ENCODE results near the gene TEAD4.

The TEAD4 gene

GRCh38 chr12:2979806-2980205 lies 20.6 kb downstream of the TEAD4 start:
- no peak overlapping the region for H3K27ac Mint-ChIP-seq
- H3K4me3 Mint-ChIP-seq, result no peak overlapping the region
- H3K36me3 Mint-ChIP-seq, result no peaks in the 10 kb centered on the region
- H3K4me1 Mint-ChIP-seq, result no peaks in the 10 kb centered on the region
- no peaks in the 10 kb centered on the region for H3K9me3 Mint-ChIP-seq
- no peaks in the 10 kb centered on the region for H3K27me3 Mint-ChIP-seq

GRCh38 chr12:2980630-2981029 lies 21.4 kb downstream of the TEAD4 start:
- Mint-ChIP-seq H3K4me1 (no peaks in the 10 kb centered on the region), H3K27ac (no peak overlapping the region), H3K36me3 (no peaks in the 10 kb centered on the region), H3K4me3 (no peak overlapping the region), H3K9me3 (no peaks in the 10 kb centered on the region), H3K27me3 (no peaks in the 10 kb centered on the region)

GRCh38 chr12:2982361-2982760 lies 23.2 kb downstream of the TEAD4 start:
- Mint-ChIP-seq H3K4me1 (no peaks in the 10 kb centered on the region), H3K9me3 (no peaks in the 10 kb centered on the region), H3K4me3 (no peak overlapping the region), H3K27me3 (peaks cover 1% of the 10 kb centered on the region), H3K36me3 (no peaks in the 10 kb centered on the region), H3K27ac (no peak overlapping the region)

- H3K4me3 Mint-ChIP-seq, result no peak overlapping the region
- H3K9me3 Mint-ChIP-seq, result no peaks in the 10 kb centered on the region
- H3K36me3 Mint-ChIP-seq, result no peaks in the 10 kb centered on the region
- H3K27ac Mint-ChIP-seq, result no peak overlapping the region
- H3K27me3 Mint-ChIP-seq, result peaks cover 1% of the 10 kb centered on the region
- H3K4me1 Mint-ChIP-seq, result no peaks in the 10 kb centered on the region
Measured at GRCh38 chr12:2984249-2984648, 25.1 kb downstream of the TEAD4 start.

GRCh38 chr12:2984698-2985097 lies 25.5 kb downstream of the TEAD4 start:
- Mint-ChIP-seq H3K9me3 (peaks cover 1% of the 10 kb centered on the region), H3K4me1 (no peaks in the 10 kb centered on the region), H3K36me3 (no peaks in the 10 kb centered on the region), H3K4me3 (no peak overlapping the region), H3K27ac (no peak overlapping the region), H3K27me3 (peaks cover 1% of the 10 kb centered on the region)

GRCh38 chr12:2986876-2987275 lies 27.7 kb downstream of the TEAD4 start:
- no peaks in the 10 kb centered on the region for H3K4me1 Mint-ChIP-seq
- peaks cover 1% of the 10 kb centered on the region for H3K27me3 Mint-ChIP-seq
- no peak overlapping the region for H3K27ac Mint-ChIP-seq
- H3K36me3 Mint-ChIP-seq, result no peaks in the 10 kb centered on the region
- peaks cover 5% of the 10 kb centered on the region for H3K9me3 Mint-ChIP-seq
- no peak overlapping the region for H3K4me3 Mint-ChIP-seq

- Mint-ChIP-seq H3K4me3 (no peak overlapping the region), H3K36me3 (no peaks in the 10 kb centered on the region), H3K27ac (no peak overlapping the region), H3K9me3 (peaks cover 5% of the 10 kb centered on the region), H3K4me1 (no peaks in the 10 kb centered on the region), H3K27me3 (peaks cover 1% of the 10 kb centered on the region)
Measured at GRCh38 chr12:2988494-2988893, 29.3 kb downstream of the TEAD4 start.

GRCh38 chr12:2992724-2993123 lies 33.5 kb downstream of the TEAD4 start:
- Mint-ChIP-seq H3K4me1 (no peaks in the 10 kb centered on the region), H3K4me3 (no peak overlapping the region), H3K36me3 (no peaks in the 10 kb centered on the region), H3K9me3 (peaks cover 5% of the 10 kb centered on the region), H3K27ac (no peak overlapping the region), H3K27me3 (no peaks in the 10 kb centered on the region)

GRCh38 chr12:2997989-2998670 lies 38.9 kb downstream of the TEAD4 start:
- Mint-ChIP-seq H3K36me3 (no peaks in the 10 kb centered on the region), H3K27ac (no peak overlapping the region), H3K4me3 (no peak overlapping the region), H3K9me3 (no peaks in the 10 kb centered on the region), H3K4me1 (no peaks in the 10 kb centered on the region), H3K27me3 (no peaks in the 10 kb centered on the region)

- H3K27ac Mint-ChIP-seq, result no peak overlapping the region
- H3K9me3 Mint-ChIP-seq, result no peaks in the 10 kb centered on the region
- H3K4me3 Mint-ChIP-seq, result no peak overlapping the region
- H3K27me3 Mint-ChIP-seq, result no peaks in the 10 kb centered on the region
- H3K36me3 Mint-ChIP-seq, result no peaks in the 10 kb centered on the region
- H3K4me1 Mint-ChIP-seq, result no peaks in the 10 kb centered on the region
Measured at GRCh38 chr12:2998789-2999264, 39.6 kb downstream of the TEAD4 start.

GRCh38 chr12:2999265-2999841 lies 40.2 kb downstream of the TEAD4 start:
- no peaks in the 10 kb centered on the region for H3K27me3 Mint-ChIP-seq
- H3K36me3 Mint-ChIP-seq, result no peaks in the 10 kb centered on the region
- H3K27ac Mint-ChIP-seq, result no peak overlapping the region
- H3K9me3 Mint-ChIP-seq, result no peaks in the 10 kb centered on the region
- H3K4me1 Mint-ChIP-seq, result no peaks in the 10 kb centered on the region
- no peak overlapping the region for H3K4me3 Mint-ChIP-seq

GRCh38 chr12:3000548-3001275 lies 41.5 kb downstream of the TEAD4 start:
- H3K36me3 Mint-ChIP-seq, result no peaks in the 10 kb centered on the region
- H3K27me3 Mint-ChIP-seq, result no peaks in the 10 kb centered on the region
- H3K4me3 Mint-ChIP-seq, result no peak overlapping the region
- H3K9me3 Mint-ChIP-seq, result no peaks in the 10 kb centered on the region
- H3K4me1 Mint-ChIP-seq, result no peaks in the 10 kb centered on the region
- no peak overlapping the region for H3K27ac Mint-ChIP-seq

- Mint-ChIP-seq H3K4me1 (no peaks in the 10 kb centered on the region), H3K4me3 (no peak overlapping the region), H3K36me3 (no peaks in the 10 kb centered on the region), H3K9me3 (no peaks in the 10 kb centered on the region), H3K27ac (no peak overlapping the region), H3K27me3 (no peaks in the 10 kb centered on the region)
Measured at GRCh38 chr12:3002646-3003045, 43.4 kb downstream of the TEAD4 start.

GRCh38 chr12:3003357-3003992 lies 44.3 kb downstream of the TEAD4 start:
- H3K4me1 Mint-ChIP-seq, result no peaks in the 10 kb centered on the region
- no peaks in the 10 kb centered on the region for H3K27me3 Mint-ChIP-seq
- H3K36me3 Mint-ChIP-seq, result no peaks in the 10 kb centered on the region
- no peaks in the 10 kb centered on the region for H3K9me3 Mint-ChIP-seq
- no peak overlapping the region for H3K27ac Mint-ChIP-seq
- no peak overlapping the region for H3K4me3 Mint-ChIP-seq

- Mint-ChIP-seq H3K27me3 (no peaks in the 10 kb centered on the region), H3K36me3 (no peaks in the 10 kb centered on the region), H3K4me3 (no peak overlapping the region), H3K9me3 (no peaks in the 10 kb centered on the region), H3K27ac (no peak overlapping the region), H3K4me1 (no peaks in the 10 kb centered on the region)
Measured at GRCh38 chr12:3004655-3005565, 45.7 kb downstream of the TEAD4 start.
